PC-3 (cell line): ENCODE data around the gene HID1. TPM values are rescaled to one million over a fixed set of nuclear protein-coding genes. Genes with fewer than 3 reads are reported as not detected.

Source experiments
- ATAC-seq: fragments of 200-7000 bp; cut with Tn5 transposase; 2 replicates; pipeline ENCODE4 v1.9.1; 2020; ENCODE audit warnings: mild to moderate bottlenecking, moderate library complexity
- BruUV-seq: library from RNA; stranded (reverse); fragments of 400-500 nt; replicated peaks from 2 replicates; lab custom pipeline; 2021; lab: Mats Ljungman, UMichigan
- CTCF ChIA-PET: fragments of 300-600 bp; sonication (Branson Sonifier 250); formaldehyde crosslinking; loops from one replicate; lab custom pipeline; 2022; ENCODE audit warnings: antibody characterized with exemption; lab: Charles Lee
- POLR2A ChIA-PET: fragments of 300-600 bp; sonication (Branson Sonifier 250); formaldehyde crosslinking; loops from one replicate; lab custom pipeline; 2022; ENCODE audit warnings: antibody characterized with exemption; ENCODE audit not compliant: unreplicated experiment; lab: Charles Lee
- DNase-seq: peaks from one replicate; pipeline ENCODE4 v3.0.0-alpha.2; 2015
- H2AFZ ChIP-seq: fragments of 300-600 bp; sonication (generic); 2 replicates; pipeline ENCODE4 v1.6.0; 2016; ENCODE audit warnings: antibody characterized with exemption, low read length
- H3F3A ChIP-seq: fragments of 300-600 bp; sonication (generic); one replicate; pipeline ENCODE4 v1.6.0; 2017; ENCODE audit warnings: antibody characterized with exemption, low read length, control low read depth, mild to moderate bottlenecking; ENCODE audit not compliant: unreplicated experiment
- H3K27ac ChIP-seq: fragments of 300-600 bp; sonication (generic); 2 replicates; pipeline ENCODE4 v1.5.1; 2016; ENCODE audit warnings: mild to moderate bottlenecking, low read length
- H3K27me3 ChIP-seq: fragments of 300-600 bp; sonication (generic); 2 replicates; pipeline ENCODE4 v1.6.1; 2016; ENCODE audit warnings: low read length, mixed read lengths
- H3K36me3 ChIP-seq: fragments of 300-600 bp; sonication (generic); 2 replicates; pipeline ENCODE4 v1.6.1; 2016; ENCODE audit warnings: low read depth, mixed run types, low read length, mixed read lengths
- H3K4me1 ChIP-seq: fragments of 300-600 bp; sonication (generic); 2 replicates; pipeline ENCODE4 v1.5.1; 2016; ENCODE audit warnings: low read length; ENCODE audit not compliant: insufficient read depth
- H3K4me2 ChIP-seq: fragments of 300-600 bp; sonication (generic); 2 replicates; pipeline ENCODE4 v1.6.0; 2016; ENCODE audit warnings: low read length
- H3K4me3 ChIP-seq: fragments of 300-600 bp; sonication (generic); 2 replicates; pipeline ENCODE4 v1.5.1; 2016; ENCODE audit warnings: mild to moderate bottlenecking, low read length, mixed read lengths
- H3K79me2 ChIP-seq: fragments of 300-600 bp; sonication (generic); 2 replicates; pipeline ENCODE4 v1.6.1; 2017; ENCODE audit warnings: low read length, mixed read lengths
- H3K9ac ChIP-seq: fragments of 300-600 bp; sonication (generic); 2 replicates; pipeline ENCODE4 v1.6.0; 2016; ENCODE audit warnings: mild to moderate bottlenecking, low read length
- H3K9me2 ChIP-seq: fragments of 300-600 bp; sonication (generic); replicated peaks from 2 replicates; pipeline ENCODE4 v1.6.1; 2016; ENCODE audit warnings: mixed run types, low read length, mixed read lengths
- H3K9me3 ChIP-seq: fragments of 300-600 bp; sonication (generic); 2 replicates; pipeline ENCODE4 v1.6.1; 2016; ENCODE audit warnings: low read length, mixed read lengths
- H4K20me1 ChIP-seq: fragments of 300-600 bp; sonication (generic); 2 replicates; pipeline ENCODE4 v1.6.1; 2016; ENCODE audit warnings: low read length, mixed read lengths
- EZH2 ChIP-seq: fragments of 300-600 bp; sonication (generic); IDR thresholded peaks from one replicate; pipeline ENCODE4 v1.6.1; 2017; ENCODE audit warnings: antibody characterized with exemption, mild to moderate bottlenecking, low read length; ENCODE audit not compliant: unreplicated experiment
- EZH2phosphoT487 ChIP-seq: fragments of 300-600 bp; sonication (generic); IDR thresholded peaks from 2 replicates; pipeline ENCODE4 v1.6.1; 2018; ENCODE audit warnings: mild to moderate bottlenecking, antibody characterized with exemption, low read length, borderline replicate concordance
- intact Hi-C: fragments of 100-400 bp; cut with micrococcal nuclease; formaldehyde crosslinking; loops from 2 replicates; pipeline ENCODE4 v1.9.0; 2023
- total RNA-seq: library from RNA; depleted of rRNA; stranded (reverse); fragments of >200 nt; gene quantifications from 2 replicates; pipeline ENCODE4 v1.2.3, GENCODE V29; 2014
- TF ChIP-seq, protein P1 (sequence below): fragments of 300-600 bp; sonication (generic); conservative IDR thresholded peaks from 2 replicates; pipeline ENCODE4 v1.5.1; 2017; ENCODE audit warnings: antibody characterized with exemption, low read depth, mild to moderate bottlenecking, low read length

HID1 gene
- total RNA-seq, 1 experiment from 2014 or later = 40.6 TPM

DNA sequence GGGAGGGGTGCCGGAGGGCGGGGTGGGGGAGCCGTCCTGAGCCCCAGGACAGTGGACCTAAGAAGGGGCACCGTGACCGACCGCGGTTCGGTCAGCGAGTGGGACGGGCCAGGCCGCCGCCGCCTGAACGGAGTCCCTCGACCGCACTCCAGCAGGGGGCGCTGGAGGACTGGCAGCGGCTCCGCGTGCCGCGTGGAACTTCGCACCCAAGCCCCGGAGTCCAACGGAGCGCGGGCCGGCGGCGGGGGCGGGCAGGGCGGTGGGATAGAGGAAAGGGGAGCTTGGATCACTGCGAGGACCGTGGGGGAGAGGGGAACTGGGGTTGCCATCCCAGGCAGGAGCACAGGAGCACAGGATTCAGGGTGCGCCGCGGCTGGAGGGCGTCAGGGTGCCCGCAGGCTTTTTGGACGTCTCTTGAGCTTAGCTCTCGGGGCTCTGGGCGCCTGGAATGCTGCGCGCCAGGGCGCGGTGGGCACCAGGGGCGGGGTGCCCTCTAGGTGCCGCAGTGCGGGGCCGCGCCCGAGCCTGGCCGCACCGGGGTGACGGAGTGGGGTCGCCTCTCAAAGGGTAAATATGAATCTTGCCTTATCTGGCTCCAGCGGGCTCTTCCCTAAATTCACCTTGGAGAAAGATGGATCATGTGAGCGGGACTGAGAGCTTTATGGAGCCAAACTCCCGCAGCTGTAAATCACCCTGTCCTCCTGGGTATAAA is 48.9 kb downstream of the HID1 start:
- Histone ChIP-seq H3K4me3 (peak overlapping the region; percentile 63), H3F3A (no peaks in the 10 kb centered on the region), H3K9ac (no peak overlapping the region), H3K9me2 (no peaks in the 10 kb centered on the region), H3K79me2 (no peaks in the 10 kb centered on the region), H2AFZ (peak overlapping the region; percentile 84), H3K4me1 (no peaks in the 10 kb centered on the region; the same call in 1 of the 2 replicates), H3K4me2 (peak overlapping the region; percentile 92), H4K20me1 (no peaks in the 10 kb centered on the region), H3K27ac (no peak overlapping the region), H3K9me3 (no peaks in the 10 kb centered on the region), H3K36me3 (no peaks in the 10 kb centered on the region), H3K27me3 (peaks cover 31% of the 10 kb centered on the region)
- intact Hi-C loops = loop anchor here (1.0 kb wide), 2 partner anchors 21 to 35 kb away; no protein-coding TSS in a partner anchor
- TF ChIP-seq, protein P1, sequence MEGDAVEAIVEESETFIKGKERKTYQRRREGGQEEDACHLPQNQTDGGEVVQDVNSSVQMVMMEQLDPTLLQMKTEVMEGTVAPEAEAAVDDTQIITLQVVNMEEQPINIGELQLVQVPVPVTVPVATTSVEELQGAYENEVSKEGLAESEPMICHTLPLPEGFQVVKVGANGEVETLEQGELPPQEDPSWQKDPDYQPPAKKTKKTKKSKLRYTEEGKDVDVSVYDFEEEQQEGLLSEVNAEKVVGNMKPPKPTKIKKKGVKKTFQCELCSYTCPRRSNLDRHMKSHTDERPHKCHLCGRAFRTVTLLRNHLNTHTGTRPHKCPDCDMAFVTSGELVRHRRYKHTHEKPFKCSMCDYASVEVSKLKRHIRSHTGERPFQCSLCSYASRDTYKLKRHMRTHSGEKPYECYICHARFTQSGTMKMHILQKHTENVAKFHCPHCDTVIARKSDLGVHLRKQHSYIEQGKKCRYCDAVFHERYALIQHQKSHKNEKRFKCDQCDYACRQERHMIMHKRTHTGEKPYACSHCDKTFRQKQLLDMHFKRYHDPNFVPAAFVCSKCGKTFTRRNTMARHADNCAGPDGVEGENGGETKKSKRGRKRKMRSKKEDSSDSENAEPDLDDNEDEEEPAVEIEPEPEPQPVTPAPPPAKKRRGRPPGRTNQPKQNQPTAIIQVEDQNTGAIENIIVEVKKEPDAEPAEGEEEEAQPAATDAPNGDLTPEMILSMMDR = peak; percentile 88
- no peak for TF ChIP-seq EZH2
- no peak for TF ChIP-seq EZH2phosphoT487
- BruUV-seq = no TSS peak
- DNase-seq (peak; percentile 80), ATAC-seq (peak; percentile 88)
- ChIA-PET CTCF (interaction anchor here (0.5 to 1.0 kb wide), 5 partner anchors 13 to 112 kb away, joined by 3 to 7 read pairs (median 4); no protein-coding TSS in a partner anchor), POLR2A (no interaction called here)

DNA sequence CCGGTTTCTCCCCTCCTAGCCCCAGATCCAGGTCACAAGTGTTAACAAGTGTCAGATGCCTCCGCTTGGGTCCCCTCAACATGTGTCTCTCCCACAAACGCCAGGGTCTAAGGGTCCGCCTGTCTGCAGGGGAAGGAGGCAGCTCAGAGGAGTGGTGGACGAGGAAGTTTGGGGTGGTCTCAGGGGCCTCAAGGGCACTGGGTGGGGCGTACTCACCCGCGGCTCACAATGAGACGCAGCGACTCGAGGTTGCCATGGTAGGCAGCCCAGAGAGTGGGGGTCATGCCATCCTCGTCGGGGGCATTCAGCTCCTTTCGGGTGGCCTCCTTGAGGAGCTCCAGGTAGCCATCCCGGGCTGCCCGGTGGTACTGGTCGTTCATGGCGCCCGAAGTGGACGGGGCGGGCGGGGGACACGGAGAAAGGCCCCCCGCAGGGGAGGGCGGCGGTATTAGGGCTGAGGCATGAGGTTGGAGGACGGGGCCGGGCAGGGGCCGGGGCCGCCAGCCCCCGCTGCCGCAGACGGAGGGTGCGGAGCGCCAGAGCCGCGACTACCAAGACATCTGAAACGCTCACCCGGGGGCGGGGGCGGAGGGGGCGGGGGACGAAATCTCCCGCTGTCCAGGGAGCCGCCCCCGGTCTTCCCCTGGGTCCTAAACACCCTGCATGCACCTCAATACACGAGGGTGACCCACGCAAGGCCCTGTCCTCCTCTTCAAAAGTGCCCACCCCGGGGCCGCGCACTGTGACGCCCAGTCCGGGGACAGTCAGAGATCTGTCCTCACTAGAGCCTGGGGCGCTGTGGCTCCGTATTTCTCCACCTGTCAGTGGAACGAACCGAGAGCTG is 49.6 kb downstream of the HID1 start, which contains the start of gene USH1G:
Gene USH1G, minus strand, starts transcription at position 562 of the 844 bp plus-strand sequence. Its CDS starts 182 bp downstream, at position 380.
- no TSS peak for BruUV-seq
- Histone ChIP-seq H3K9ac (no peak within 1 kb of the TSS), H3K79me2 (no peaks in the 10 kb centered on the region), H2AFZ (peak within 1 kb of the TSS; percentile 84), H3K9me3 (no peaks in the 10 kb centered on the region), H3K4me2 (peak within 1 kb of the TSS; percentile 92), H3K27ac (no peak within 1 kb of the TSS), H3K9me2 (no peaks in the 10 kb centered on the region), H3F3A (no peaks in the 10 kb centered on the region), H3K4me3 (peak within 1 kb of the TSS; percentile 63), H4K20me1 (no peaks in the 10 kb centered on the region), H3K27me3 (peaks cover 31% of the 10 kb centered on the region), H3K4me1 (no peaks in the 10 kb centered on the region; the same call in 1 of the 2 replicates), H3K36me3 (no peaks in the 10 kb centered on the region)
- TF ChIP-seq EZH2 (no peak), EZH2phosphoT487 (no peak)
- TF ChIP-seq, protein P1 = no peak
- ChIA-PET POLR2A (interaction anchor here (0.6 kb wide), 1 partner anchor 237 kb away, joined by 3 read pairs; no protein-coding TSS in a partner anchor), CTCF (interaction anchor here (0.5 to 1.0 kb wide), 3 partner anchors 35 to 113 kb away, joined by 3 to 7 read pairs (median 4); no protein-coding TSS in a partner anchor)
- intact Hi-C loops = loop anchor here (1.0 kb wide), 2 partner anchors 21 to 35 kb away; no protein-coding TSS in a partner anchor
- ATAC-seq (peak; percentile 40), DNase-seq (peak; percentile 11)
